GM12878 (cell line): Measurements from ENCODE around the gene PDE12. TPM values are rescaled to one million over a fixed set of nuclear protein-coding genes. Genes with fewer than 3 reads are reported as not detected.

Experiments
- ATAC-seq: fragments of 200-7000 bp; cut with Tn5 transposase; 3 replicates; pipeline ENCODE4 v1.9.1; 2020; ENCODE audit warnings: mild to moderate bottlenecking, moderate library complexity
- BruUV-seq: library from RNA; stranded (reverse); fragments of 400-500 nt; replicated peaks from 2 replicates; lab custom pipeline; 2021; lab: Mats Ljungman, UMichigan
- CTCF ChIA-PET: fragments of 300-600 bp; sonication (Branson Sonifier 250); formaldehyde crosslinking; extraction: SDS; loops from one replicate; lab custom pipeline; 2021; ENCODE audit warnings: inconsistent platforms; lab: Yijun Ruan, JAX
- POLR2A ChIA-PET: fragments of 350-600 bp; formaldehyde crosslinking; extraction: SDS; loops from one replicate; lab custom pipeline; 2021; ENCODE audit warnings: inconsistent platforms; lab: Charles Lee
- RAD21 ChIA-PET: fragments of 300-600 bp; sonication (Branson Sonifier 250); formaldehyde crosslinking; loops from one replicate; lab custom pipeline; 2023; ENCODE audit warnings: antibody characterized with exemption; ENCODE audit not compliant: unreplicated experiment; lab: Charles Lee
- SMC1A ChIA-PET: fragments of 300-600 bp; sonication (Branson Sonifier 250); formaldehyde crosslinking; loops from one replicate; lab custom pipeline; 2023; ENCODE audit not compliant: unreplicated experiment, uncharacterized antibody; lab: Charles Lee
- DNase-seq: peaks from one replicate; pipeline ENCODE4 v3.0.0-alpha.2; 2011; ENCODE audit warnings: low read depth, low spot score
- FAIRE-seq: peaks from 3 replicates; lab custom pipeline; 2011; peaks lifted over from hg19 to GRCh38; lab: Jason Lieb, UNC
- H2AFZ ChIP-seq: 2 replicates; pipeline ENCODE4 v1.6.0; 2011; ENCODE audit warnings: low read depth, low read length, control low read depth; ENCODE audit not compliant: control insufficient read depth
- H3K27ac ChIP-seq: 2 replicates; pipeline ENCODE4 v1.5.1; 2011; ENCODE audit warnings: control low read depth; ENCODE audit not compliant: control insufficient read depth, insufficient read depth
- H3K27me3 ChIP-seq, 2 experiments: replicated peaks in 1 of 2; 2 replicates each; pipeline versions ENCODE4 v1.6.0 to v1.6.1; 2011; ENCODE audit warnings: low read length in 1 of 2; ENCODE audit not compliant: control insufficient read depth in 2 of 2, insufficient read depth in 2 of 2
- H3K36me3 ChIP-seq, 2 experiments: 2 replicates each; pipeline ENCODE4 v1.5.1; 2011; ENCODE audit warnings: low read length in 1 of 2; ENCODE audit not compliant: control insufficient read depth in 2 of 2, insufficient read depth in 2 of 2
- H3K4me1 ChIP-seq: 2 replicates; pipeline ENCODE4 v1.6.1; 2011; ENCODE audit warnings: mild to moderate bottlenecking, low read length, moderate library complexity, mixed read lengths; ENCODE audit not compliant: control insufficient read depth, insufficient read depth
- H3K4me2 ChIP-seq: 2 replicates; pipeline ENCODE4 v1.6.0; 2011; ENCODE audit warnings: control low read depth; ENCODE audit not compliant: control insufficient read depth, insufficient read depth
- H3K4me3 ChIP-seq: fragments of 200-600 bp; sonication (generic); 2 replicates; pipeline ENCODE4 v1.5.1; 2016
- H3K79me2 ChIP-seq: 2 replicates; pipeline ENCODE4 v1.6.0; 2011; ENCODE audit warnings: low read length; ENCODE audit not compliant: control insufficient read depth, insufficient read depth
- H3K9ac ChIP-seq: 2 replicates; pipeline ENCODE4 v1.8.0; 2011; ENCODE audit warnings: low read length, control low read depth, mixed read lengths; ENCODE audit not compliant: control insufficient read depth, insufficient read depth
- H3K9me3 ChIP-seq: replicated peaks from 3 replicates; pipeline ENCODE4 v1.5.1; 2011; ENCODE audit warnings: mild to moderate bottlenecking, low read length; ENCODE audit not compliant: control insufficient read depth, insufficient read depth
- H4K20me1 ChIP-seq: 2 replicates; pipeline ENCODE4 v1.6.0; 2011; ENCODE audit not compliant: control insufficient read depth, insufficient read depth
- BCL3 ChIP-seq: IDR thresholded peaks from 2 replicates; pipeline ENCODE4 v1.6.1; 2011; ENCODE audit warnings: borderline replicate concordance, low read depth, mild to moderate bottlenecking, moderate library complexity, low read length; ENCODE audit not compliant: insufficient read depth, poor library complexity, severe bottlenecking
- HDAC6 ChIP-seq: fragments of 200-600 bp; sonication (generic); IDR thresholded peaks from one replicate; pipeline ENCODE4 v1.8.0; 2017; ENCODE audit warnings: antibody characterized with exemption; ENCODE audit not compliant: unreplicated experiment
- HDGF ChIP-seq: fragments of 450-650 bp; IDR thresholded peaks from 2 replicates; pipeline ENCODE4 v1.6.1; 2016; ENCODE audit warnings: antibody characterized with exemption
- NBN ChIP-seq: fragments of 450-650 bp; IDR thresholded peaks from 2 replicates; pipeline ENCODE4 v1.6.1; 2016
- NR2C1 ChIP-seq: fragments of 450-650 bp; IDR thresholded peaks from 2 replicates; pipeline ENCODE4 v1.6.1; 2017; ENCODE audit warnings: antibody characterized with exemption, mild to moderate bottlenecking, moderate library complexity
- NRF1 ChIP-seq: conservative IDR thresholded peaks from 2 replicates; pipeline ENCODE4 v1.6.1; 2011; ENCODE audit warnings: mild to moderate bottlenecking, low read depth, low read length, improper control_type of control experiment
- SKIL ChIP-seq: fragments of 450-650 bp; IDR thresholded peaks from 2 replicates; pipeline ENCODE4 v1.6.1; 2017; ENCODE audit warnings: mild to moderate bottlenecking, low read depth, inconsistent platforms; ENCODE audit not compliant: poor library complexity, severe bottlenecking
- TARDBP ChIP-seq: IDR thresholded peaks from 2 replicates; pipeline ENCODE4 v1.6.1; 2016; ENCODE audit warnings: borderline replicate concordance
- WGBS: methylation state at CpG from one replicate; pipeline ENCODE4 v1.1.6; 2016; ENCODE audit warnings: low lambda C conversion rate; ENCODE audit not compliant: insufficient replicate concordance, insufficient coverage; ENCODE audit errors: missing lambda C conversion rate; 5-methylcytosine and 5-hydroxymethylcytosine counted together
- in situ Hi-C: fragments of 300-500 bp; cut with MboI; formaldehyde crosslinking; loops from 9 replicates; pipeline ENCODE4 v1.14.3; 2018; ENCODE audit warnings: mixed read lengths
- intact Hi-C: fragments of 100-400 bp; cut with micrococcal nuclease; formaldehyde crosslinking; loops from one replicate; pipeline ENCODE4 v1.14.2; 2022; ENCODE audit not compliant: unreplicated experiment
- polyA plus RNA-seq, 11 experiments: library from polyadenylated mRNA; depleted of rRNA in 4 of 11; unstranded in 6 of 11; stranded (reverse) in 5 of 11; fragments of >200 nt; fragmentation: Nextera tagmentation in 4 of 11; fragmentation: Illumina TruSeq in 1 of 11; extraction: Ambion mirVana in 4 of 11; extraction: Trizol in 1 of 11; gene quantifications; 1 replicate in 1 of 11; 2 replicates in 10 of 11; pipeline versions ENCODE4 v1.2.1 to v1.2.3, GENCODE V29; 2011 to 2016; ENCODE audit warnings: inconsistent platforms in 2 of 11, missing spikeins in 2 of 11, low read depth in 1 of 11
- total RNA-seq, 4 experiments: library from RNA; depleted of rRNA in 3 of 4; stranded (reverse); fragments of >200 nt in 3 of 4; fragmentation: Illumina TruSeq in 1 of 4; extraction: Trizol in 1 of 4; gene quantifications; 2 replicates each; pipeline versions ENCODE4 v1.2.1 to v1.2.3, GENCODE V29; 2013 to 2021
- TF ChIP-seq, protein P1 (sequence below): IDR thresholded peaks from 2 replicates; pipeline ENCODE4 v1.6.1; 2011; ENCODE audit warnings: mild to moderate bottlenecking, low read depth, low read length, moderate library complexity; ENCODE audit not compliant: insufficient replicate concordance

PDE12 gene
- total and polyA plus RNA-seq, 10 of the 15 experiments (the other 5 are each of a cell fraction or from before 2014, with no cell fraction given), result 3.0 to 26.1 (median 17.4) TPM

DNA sequence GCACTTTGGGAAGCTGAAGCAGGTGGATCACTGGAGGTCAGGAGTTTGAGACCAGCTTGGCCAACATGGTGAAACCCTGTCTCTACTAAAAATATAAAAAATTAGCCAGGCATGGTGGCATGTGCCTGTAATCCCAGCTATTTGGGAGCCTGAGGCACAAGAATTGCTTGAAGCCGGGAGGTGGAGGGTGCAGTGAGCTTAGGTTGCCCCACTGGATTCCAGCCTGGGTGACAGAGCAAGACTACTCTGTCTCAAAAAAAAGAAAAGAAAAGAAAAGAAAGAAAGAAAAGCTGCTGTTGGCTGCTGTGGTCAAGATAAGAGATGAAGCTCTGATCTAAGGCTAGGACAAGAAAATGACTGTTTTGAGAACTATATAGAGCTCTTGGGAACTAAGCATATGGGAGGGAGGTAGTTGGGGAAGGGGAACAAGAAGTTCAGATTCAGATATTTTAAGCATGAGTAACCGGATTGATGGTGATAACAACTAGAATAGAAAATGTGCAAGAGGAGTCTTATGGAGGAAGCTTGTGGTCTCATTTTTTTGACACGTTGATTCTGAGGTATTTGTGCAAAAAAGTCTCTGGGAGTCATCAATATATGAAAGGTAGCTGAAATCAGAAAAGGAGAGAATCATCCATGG, 37.7 kb upstream of the PDE12 start:
- ChIA-PET RAD21 (no interaction called here), POLR2A (no interaction called here), SMC1A (interaction anchor here (0.7 to 1.3 kb wide), 3 partner anchors 11 to 379 kb away, joined by 3 to 4 read pairs (median 4); no protein-coding TSS in a partner anchor), CTCF (no interaction called here)
- no peak overlapping the region for H3K9ac ChIP-seq
- no peaks in the 10 kb centered on the region for H3K4me1 ChIP-seq
- no peaks in the 10 kb centered on the region for H3K27me3 ChIP-seq
- no peaks in the 10 kb centered on the region for H3K79me2 ChIP-seq
- no peak overlapping the region for H2AFZ ChIP-seq
- in situ Hi-C loops (no loop called here), intact Hi-C loops (no loop called here)
- no TSS peak for BruUV-seq
- no peaks in the 10 kb centered on the region for H3K36me3 ChIP-seq
- WGBS, result 0% methylated on average over 3 of the region's 3 CpGs
- H4K20me1 ChIP-seq, result no peaks in the 10 kb centered on the region
- FAIRE-seq, result no peak
- no peak overlapping the region for H3K4me2 ChIP-seq
- no peak for ATAC-seq
- no peak overlapping the region for H3K4me3 ChIP-seq
- TF ChIP-seq TARDBP, result no peak
- TF ChIP-seq SKIL, result no peak
- TF ChIP-seq, protein P1, sequence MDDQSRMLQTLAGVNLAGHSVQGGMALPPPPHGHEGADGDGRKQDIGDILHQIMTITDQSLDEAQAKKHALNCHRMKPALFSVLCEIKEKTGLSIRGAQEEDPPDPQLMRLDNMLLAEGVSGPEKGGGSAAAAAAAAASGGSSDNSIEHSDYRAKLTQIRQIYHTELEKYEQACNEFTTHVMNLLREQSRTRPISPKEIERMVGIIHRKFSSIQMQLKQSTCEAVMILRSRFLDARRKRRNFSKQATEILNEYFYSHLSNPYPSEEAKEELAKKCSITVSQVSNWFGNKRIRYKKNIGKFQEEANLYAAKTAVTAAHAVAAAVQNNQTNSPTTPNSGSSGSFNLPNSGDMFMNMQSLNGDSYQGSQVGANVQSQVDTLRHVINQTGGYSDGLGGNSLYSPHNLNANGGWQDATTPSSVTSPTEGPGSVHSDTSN, result no peak
- no peak for TF ChIP-seq NR2C1
- TF ChIP-seq HDGF, result no peak
- no peak for TF ChIP-seq BCL3
- TF ChIP-seq NRF1, result no peak
- no peak for TF ChIP-seq NBN
- no peak for TF ChIP-seq HDAC6
- H3K27ac ChIP-seq, result no peak overlapping the region
- no peaks in the 10 kb centered on the region for H3K9me3 ChIP-seq
- no peak for DNase-seq
